HepG2 (cell line): ENCODE measurements around the gene ZMIZ2. TPM values are rescaled to one million over a fixed set of nuclear protein-coding genes. Genes with fewer than 3 reads are reported as not detected.

Source experiments
- ATAC-seq: fragments of 200-7000 bp; cut with Tn5 transposase; 3 replicates; pipeline ENCODE4 v1.9.1; 2020; ENCODE audit warnings: mild to moderate bottlenecking, moderate library complexity
- BruUV-seq: library from RNA; stranded (reverse); fragments of 400-500 nt; replicated peaks from 2 replicates; lab custom pipeline; 2021; lab: Mats Ljungman, UMichigan
- CTCF ChIA-PET: fragments of 300-600 bp; formaldehyde crosslinking; extraction: SDS; loops from one replicate; lab custom pipeline; 2021; ENCODE audit warnings: low total read pairs, inconsistent platforms, low intra/inter-chr PET ratio; lab: Yijun Ruan, JAX
- POLR2A ChIA-PET: fragments of 350-600 bp; sonication (Branson Sonifier 250); formaldehyde crosslinking; loops from one replicate; lab custom pipeline; 2020; ENCODE audit warnings: antibody characterized with exemption, inconsistent platforms; lab: Yijun Ruan, JAX
- DNase-seq: peaks from one replicate; pipeline ENCODE4 v3.0.0-alpha.2; 2015; ENCODE audit warnings: low spot score
- FAIRE-seq: peaks from 3 replicates; lab custom pipeline; 2011; peaks lifted over from hg19 to GRCh38; lab: Jason Lieb, UNC
- H2AFZ ChIP-seq: one replicate; pipeline ENCODE4 v1.6.1; 2011; ENCODE audit warnings: low read length, inconsistent platforms
- H3K27ac ChIP-seq: fragments of 300-600 bp; 3 replicates; pipeline ENCODE4 v1.8.0; 2011; ENCODE audit warnings: mixed run types, mild to moderate bottlenecking, mixed read lengths, low read length, inconsistent platforms; ENCODE audit not compliant: insufficient read depth; ENCODE audit errors: extremely low read length
- H3K27me3 ChIP-seq, 2 experiments: fragments of 200-600 bp in 1 of 2; 2 replicates in 1 of 2; 3 replicates in 1 of 2; pipeline versions ENCODE4 v1.6.0 to v1.8.0; 2011; ENCODE audit warnings: low read length in 2 of 2, mild to moderate bottlenecking in 2 of 2, moderate library complexity in 2 of 2, inconsistent platforms in 1 of 2; ENCODE audit not compliant: insufficient read depth in 2 of 2, control insufficient read depth in 1 of 2
- H3K36me3 ChIP-seq, 2 experiments: fragments of 200-600 bp in 1 of 2; replicated peaks in 1 of 2; 2 replicates in 1 of 2; 3 replicates in 1 of 2; pipeline versions ENCODE4 v1.5.1 to v1.8.0; 2011; ENCODE audit warnings: low read length in 2 of 2, inconsistent platforms in 1 of 2; ENCODE audit not compliant: insufficient read depth in 2 of 2, control insufficient read depth in 1 of 2
- H3K4me1 ChIP-seq: 2 replicates; pipeline ENCODE4 v1.5.1; 2012; ENCODE audit warnings: low read length, inconsistent platforms; ENCODE audit not compliant: insufficient read depth
- H3K4me2 ChIP-seq: 2 replicates; pipeline ENCODE4 v1.6.0; 2011; ENCODE audit warnings: low read depth, low read length, inconsistent platforms
- H3K4me3 ChIP-seq, 3 experiments: fragments of 200-600 bp in 1 of 3; sonication (generic), shearing (Covaris generic) in 1 of 3; replicated peaks in 1 of 3; 2 replicates each; pipeline ENCODE4 v1.5.1; 2011 to 2016; ENCODE audit warnings: low read length in 3 of 3, inconsistent platforms in 2 of 3, low read depth in 2 of 3, mild to moderate bottlenecking in 2 of 3, control low read depth in 1 of 3, mixed read lengths in 1 of 3; ENCODE audit not compliant: insufficient read depth in 1 of 3
- H3K79me2 ChIP-seq: one replicate; pipeline ENCODE4 v1.6.1; 2011; ENCODE audit warnings: low read length, inconsistent platforms; ENCODE audit not compliant: insufficient read depth
- H3K9ac ChIP-seq: 2 replicates; pipeline ENCODE4 v1.6.0; 2011; ENCODE audit warnings: mild to moderate bottlenecking, low read depth, low read length, inconsistent platforms; ENCODE audit not compliant: insufficient read depth
- H3K9me3 ChIP-seq: 2 replicates; pipeline ENCODE4 v1.5.1; 2012; ENCODE audit warnings: mild to moderate bottlenecking, low read length
- H4K20me1 ChIP-seq: 2 replicates; pipeline ENCODE4 v1.6.0; 2011; ENCODE audit warnings: inconsistent platforms, mild to moderate bottlenecking, low read length, moderate library complexity; ENCODE audit not compliant: insufficient read depth
- HNRNPL ChIP-seq: fragments of 200-400 bp; formaldehyde crosslinking; IDR thresholded peaks from 2 replicates; pipeline ENCODE4 v1.6.1; 2017; ENCODE audit warnings: mild to moderate bottlenecking, low read depth, low read length
- POLR2A ChIP-seq, 2 experiments: IDR thresholded peaks; 2 replicates each; pipeline ENCODE4 v1.6.1; 2011; ENCODE audit warnings: low read depth in 2 of 2, low read length in 2 of 2, mild to moderate bottlenecking in 1 of 2, moderate library complexity in 1 of 2; ENCODE audit not compliant: insufficient read depth in 1 of 2
- RBFOX2 ChIP-seq: fragments of 200-400 bp; formaldehyde crosslinking; IDR thresholded peaks from 2 replicates; pipeline ENCODE4 v1.6.1; 2017; ENCODE audit warnings: low read depth, mild to moderate bottlenecking, low read length
- ZBTB10 ChIP-seq: sonication (generic); formaldehyde crosslinking; IDR thresholded peaks from 2 replicates; pipeline ENCODE4 v1.4.0; 2020; ENCODE audit warnings: missing genetic modification reagents, borderline replicate concordance
- ZC3H4 ChIP-seq: sonication (generic); formaldehyde crosslinking; IDR thresholded peaks from 2 replicates; pipeline ENCODE4 v1.4.0; 2020; ENCODE audit warnings: missing genetic modification reagents, borderline replicate concordance
- WGBS: methylation state at CpG from one replicate; pipeline ENCODE4 v1.1.6; 2017; ENCODE audit warnings: low lambda C conversion rate; 5-methylcytosine and 5-hydroxymethylcytosine counted together
- in situ Hi-C: cut with HindIII; loops from 2 replicates; pipeline ENCODE4 v1.10.0; 2017; ENCODE audit warnings: low pct_unique_long_range_greater_than_20kb; ENCODE audit not compliant: extremely low pct_ligation_motif_present
- intact Hi-C: fragments of 100-400 bp; cut with micrococcal nuclease; formaldehyde crosslinking; loops from one replicate; pipeline ENCODE4 v1.10.0; 2022; ENCODE audit not compliant: unreplicated experiment
- polyA plus RNA-seq, 8 experiments: library from polyadenylated mRNA; depleted of rRNA in 3 of 8; stranded (reverse) in 7 of 8; unstranded in 1 of 8; fragments of >200 nt; fragmentation: Illumina TruSeq in 4 of 8; extraction: Trizol in 4 of 8; gene quantifications; 2 replicates each; pipeline versions ENCODE4 v1.2.1 to v1.2.3, GENCODE V29; 2011 to 2016; ENCODE audit warnings: low read depth in 4 of 8, missing spikeins in 1 of 8, mixed read lengths in 1 of 8; ENCODE audit not compliant: insufficient read depth in 1 of 8
- total RNA-seq, 5 experiments: library from RNA; depleted of rRNA; stranded (reverse); fragments of >200 nt; fragmentation: Illumina TruSeq; extraction: Trizol; gene quantifications; 2 replicates each; pipeline ENCODE4 v1.2.3, GENCODE V29; 2016; ENCODE audit warnings: low read depth in 1 of 5
- TF ChIP-seq, protein P1 (sequence below): sonication (generic); formaldehyde crosslinking; conservative IDR thresholded peaks from 2 replicates; pipeline ENCODE4 v1.4.0; 2020; ENCODE audit warnings: missing genetic modification reagents

The ZMIZ2 gene
- total and polyA plus RNA-seq, 2 of the 13 experiments (the other 11 are each of a cell fraction or from before 2014, with no cell fraction given) = 4.9 to 7.9 TPM

- CTCF ChIA-PET = no interaction called here
- BruUV-seq = no TSS peak
- Histone ChIP-seq H3K36me3 (peaks cover 10 to 45% of the 10 kb centered on the region in 2 experiments), H3K9me3 (no peaks in the 10 kb centered on the region), H3K27me3 (no peaks in the 10 kb centered on the region; a peak in 1 of 5 replicates), H3K27ac (no peak overlapping the region), H3K9ac (no peak overlapping the region), H2AFZ (no peak overlapping the region), H3K79me2 (peaks cover 34% of the 10 kb centered on the region), H3K4me1 (peaks cover 25% of the 10 kb centered on the region), H4K20me1 (peaks cover 49% of the 10 kb centered on the region), H3K4me3 (no peak overlapping the region), H3K4me2 (0 out of 2 replicates have a peak overlapping the region, but pooled peaks have one; percentile 2)
- no peak for FAIRE-seq
- no peak for DNase-seq
- intact Hi-C loops (loop anchor here (5.0 to 10.0 kb wide), 2 partner anchors 213 to 1765 kb away; no protein-coding TSS in a partner anchor), in situ Hi-C loops (no loop called here)
- POLR2A ChIA-PET = no interaction called here
- ATAC-seq = no peak
- TF ChIP-seq HNRNPL (no peak), ZC3H4 (CRISPR knock-in tag) (no peak), ZBTB10 (CRISPR knock-in tag) (no peak), POLR2A (IDR thresholded peaks at IDR 0.05; ENCODE audit: insufficient read depth in 1 of 2, low read depth in 2 of 2, low read length in 2 of 2) (0 out of 4 replicates have a peak, but pooled peaks of 1 of the 2 experiments have one; percentile 5), RBFOX2 (peak; percentile 58)
- TF ChIP-seq, protein P1, sequence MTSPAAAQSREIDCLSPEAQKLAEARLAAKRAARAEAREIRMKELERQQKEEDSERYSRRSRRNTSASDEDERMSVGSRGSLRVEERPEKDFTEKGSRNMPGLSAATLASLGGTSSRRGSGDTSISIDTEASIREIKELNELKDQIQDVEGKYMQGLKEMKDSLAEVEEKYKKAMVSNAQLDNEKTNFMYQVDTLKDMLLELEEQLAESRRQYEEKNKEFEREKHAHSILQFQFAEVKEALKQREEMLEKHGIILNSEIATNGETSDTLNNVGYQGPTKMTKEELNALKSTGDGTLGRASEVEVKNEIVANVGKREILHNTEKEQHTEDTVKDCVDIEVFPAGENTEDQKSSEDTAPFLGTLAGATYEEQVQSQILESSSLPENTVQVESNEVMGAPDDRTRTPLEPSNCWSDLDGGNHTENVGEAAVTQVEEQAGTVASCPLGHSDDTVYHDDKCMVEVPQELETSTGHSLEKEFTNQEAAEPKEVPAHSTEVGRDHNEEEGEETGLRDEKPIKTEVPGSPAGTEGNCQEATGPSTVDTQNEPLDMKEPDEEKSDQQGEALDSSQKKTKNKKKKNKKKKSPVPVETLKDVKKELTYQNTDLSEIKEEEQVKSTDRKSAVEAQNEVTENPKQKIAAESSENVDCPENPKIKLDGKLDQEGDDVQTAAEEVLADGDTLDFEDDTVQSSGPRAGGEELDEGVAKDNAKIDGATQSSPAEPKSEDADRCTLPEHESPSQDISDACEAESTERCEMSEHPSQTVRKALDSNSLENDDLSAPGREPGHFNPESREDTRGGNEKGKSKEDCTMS (CRISPR knock-in tag) = no peak
- WGBS = 80% methylated on average over 3 of the region's 4 CpGs
Measured at GRCh38 chr7:44799939-44800338, 51.3 kb downstream of the ZMIZ2 start.
